SK-N-MC (cell line): ENCODE measurements around the gene GVQW3.

Experiments used
- EZH2 ChIP-seq: fragments of 200-600 bp; sonication (generic); IDR thresholded peaks from one replicate; pipeline ENCODE4 v1.6.1; 2017; ENCODE audit warnings: antibody characterized with exemption
- FOXP2 ChIP-seq: optimal IDR thresholded peaks from 2 replicates; pipeline ENCODE3; 2011; ENCODE audit warnings: mild to moderate bottlenecking, moderate library complexity; ENCODE audit not compliant: insufficient read depth; ENCODE audit errors: extremely low read length, control extremely low read depth
- POLR2AphosphoS5 ChIP-seq: IDR thresholded peaks from 2 replicates; pipeline ENCODE4 v1.6.1; 2012; ENCODE audit warnings: mild to moderate bottlenecking, low read depth, low read length, borderline replicate concordance

DNA sequence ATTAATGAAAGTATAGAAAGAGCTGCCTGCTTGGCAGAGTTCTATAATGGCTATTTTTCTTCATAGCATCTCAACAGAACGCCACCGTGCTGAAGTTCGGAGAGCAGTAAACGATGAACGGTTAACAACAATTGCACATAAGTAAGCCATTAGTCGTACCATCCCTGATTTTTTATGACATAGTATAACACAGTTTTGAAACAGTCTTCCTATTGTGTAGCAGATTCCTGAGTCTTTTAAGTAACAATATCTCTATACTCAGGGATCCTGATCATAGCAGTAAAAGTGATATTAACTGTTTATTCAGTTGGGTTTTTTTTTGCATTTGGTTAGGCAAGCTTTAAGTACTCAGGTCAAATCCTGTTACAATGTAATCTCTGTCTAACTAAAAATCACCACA, 72.1 kb downstream of the GVQW3 start:
- TF ChIP-seq POLR2AphosphoS5 (no peak), EZH2 (no peak), FOXP2 (no peak)
